ENCODE data around the gene ALOX15B.

Gene ALOX15B

DNA sequence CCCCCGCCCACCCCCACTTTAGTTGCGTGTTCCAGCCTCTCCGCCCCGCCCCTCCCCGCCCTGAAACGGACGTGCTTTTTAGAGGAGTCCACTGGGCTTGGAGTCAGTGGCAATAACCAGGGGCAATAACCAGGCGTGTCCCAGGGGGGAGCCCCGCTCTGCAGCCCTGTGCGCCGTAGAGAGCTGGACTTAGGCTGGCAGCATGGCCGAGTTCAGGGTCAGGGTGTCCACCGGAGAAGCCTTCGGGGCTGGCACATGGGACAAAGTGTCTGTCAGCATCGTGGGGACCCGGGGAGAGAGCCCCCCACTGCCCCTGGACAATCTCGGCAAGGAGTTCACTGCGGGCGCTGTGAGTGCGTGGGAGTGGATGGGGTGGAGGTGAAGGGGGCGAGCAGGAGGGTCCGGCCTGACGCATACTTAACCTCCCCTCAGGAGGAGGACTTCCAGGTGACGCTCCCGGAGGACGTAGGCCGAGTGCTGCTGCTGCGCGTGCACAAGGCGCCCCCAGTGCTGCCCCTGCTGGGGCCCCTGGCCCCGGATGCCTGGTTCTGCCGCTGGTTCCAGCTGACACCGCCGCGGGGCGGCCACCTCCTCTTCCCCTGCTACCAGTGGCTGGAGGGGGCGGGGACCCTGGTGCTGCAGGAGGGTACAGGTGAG, at the start of gene ALOX15B:
TSS of gene ALOX15B (plus strand) at position 106 of the 657 bp plus-strand sequence. CDS start at position 203, 97 bp downstream.
- Histone ChIP-seq H3K9me2 (replicated peaks; ENCODE audit: insufficient read depth, low read length) (no peaks in the 10 kb centered on the region), H3K36me3 (ENCODE audit: low read length) (no peaks in the 10 kb centered on the region), H3K9me3 (ENCODE audit: insufficient read depth, low read length) (no peaks in the 10 kb centered on the region), H3K4me3 (ENCODE audit: insufficient read depth, low read length, poor library complexity, severe bottlenecking) (no peak within 1 kb of the TSS), H3K27ac (ENCODE audit: low read depth, low read length) (no peak within 1 kb of the TSS), H3K79me2 (ENCODE audit: insufficient read depth, low read length) (no peaks in the 10 kb centered on the region), H3K27me3 (ENCODE audit: low read length) (no peaks in the 10 kb centered on the region), H2AFZ (ENCODE audit: low read depth, low read length, severe bottlenecking) (no peak within 1 kb of the TSS), H3F3A (ENCODE audit: insufficient read depth) (no peaks in the 10 kb centered on the region), H3K9ac (ENCODE audit: low read length) (no peak within 1 kb of the TSS), H3K4me2 (ENCODE audit: low read depth, low read length, poor library complexity, severe bottlenecking) (no peak within 1 kb of the TSS), H4K20me1 (ENCODE audit: low read depth, low read length) (no peaks in the 10 kb centered on the region)
- TF ChIP-seq CTCF (IDR thresholded peaks at IDR 0.05; ENCODE audit: insufficient read depth, low read length, poor library complexity, severe bottlenecking) (no peak), EZH2phosphoT487 (conservative IDR thresholded peaks at IDR 0.05; ENCODE audit: low read length) (no peak)

GRCh38 chr17:7989781-7990655, 48.8 kb upstream of the ALOX15B start:
- peak overlapping the region; percentile 45 for H3K4me3 ChIP-seq (ENCODE audit: insufficient read depth, low read length, poor library complexity, severe bottlenecking)
- no peak for TF ChIP-seq EZH2phosphoT487 (conservative IDR thresholded peaks at IDR 0.05; ENCODE audit: low read length)
- peak; percentile 93 for TF ChIP-seq CTCF (IDR thresholded peaks at IDR 0.05; ENCODE audit: insufficient read depth, low read length, poor library complexity, severe bottlenecking)
- no peaks in the 10 kb centered on the region for H4K20me1 ChIP-seq (ENCODE audit: low read depth, low read length)
- H3K9me3 ChIP-seq (ENCODE audit: insufficient read depth, low read length) = no peaks in the 10 kb centered on the region
- H3K4me2 ChIP-seq (ENCODE audit: low read depth, low read length, poor library complexity, severe bottlenecking) = peak overlapping the region; percentile 56
- H3K27me3 ChIP-seq (ENCODE audit: low read length) = no peaks in the 10 kb centered on the region
- no peaks in the 10 kb centered on the region for H3K79me2 ChIP-seq (ENCODE audit: insufficient read depth, low read length)
- H2AFZ ChIP-seq (ENCODE audit: low read depth, low read length, severe bottlenecking) = peak overlapping the region; percentile 74
- H3K9ac ChIP-seq (ENCODE audit: low read length) = peak overlapping the region; percentile 56
- no peaks in the 10 kb centered on the region for H3K9me2 ChIP-seq (replicated peaks; ENCODE audit: insufficient read depth, low read length)
- H3K36me3 ChIP-seq (ENCODE audit: low read length) = no peaks in the 10 kb centered on the region
- H3K27ac ChIP-seq (ENCODE audit: low read depth, low read length) = peak overlapping the region; percentile 48
- peaks cover 15% of the 10 kb centered on the region for H3F3A ChIP-seq (ENCODE audit: insufficient read depth)

DNA sequence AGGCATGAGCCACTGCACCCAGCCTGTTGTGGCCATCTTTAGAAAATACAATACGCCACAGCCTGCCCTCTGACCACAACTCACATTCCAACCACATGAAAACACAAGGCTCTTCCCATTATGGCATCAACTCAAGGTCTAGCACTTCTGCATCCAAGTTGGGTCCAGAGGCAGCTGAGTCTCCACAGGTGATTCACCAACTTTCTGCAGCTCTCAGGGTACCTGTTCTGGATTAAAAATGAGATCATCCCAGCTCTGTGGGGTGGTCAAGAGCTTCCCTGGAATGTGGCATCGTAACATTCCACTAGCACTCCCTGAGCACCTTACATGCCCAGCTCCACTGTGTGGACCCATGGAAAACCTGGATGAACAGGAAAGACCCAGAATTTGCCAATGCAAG, 46.3 kb upstream of the ALOX15B start:
- Histone ChIP-seq H3K27me3 (ENCODE audit: low read length) (no peaks in the 10 kb centered on the region), H4K20me1 (ENCODE audit: low read depth, low read length) (no peaks in the 10 kb centered on the region), H3K79me2 (ENCODE audit: insufficient read depth, low read length) (no peaks in the 10 kb centered on the region), H3F3A (ENCODE audit: insufficient read depth) (peaks cover 15% of the 10 kb centered on the region), H2AFZ (ENCODE audit: low read depth, low read length, severe bottlenecking) (no peak overlapping the region), H3K36me3 (ENCODE audit: low read length) (no peaks in the 10 kb centered on the region), H3K9me2 (replicated peaks; ENCODE audit: insufficient read depth, low read length) (no peaks in the 10 kb centered on the region), H3K4me3 (ENCODE audit: insufficient read depth, low read length, poor library complexity, severe bottlenecking) (no peak overlapping the region), H3K9me3 (ENCODE audit: insufficient read depth, low read length) (no peaks in the 10 kb centered on the region), H3K27ac (ENCODE audit: low read depth, low read length) (no peak overlapping the region), H3K4me2 (ENCODE audit: low read depth, low read length, poor library complexity, severe bottlenecking) (no peak overlapping the region), H3K9ac (ENCODE audit: low read length) (no peak overlapping the region)
- TF ChIP-seq CTCF (IDR thresholded peaks at IDR 0.05; ENCODE audit: insufficient read depth, low read length, poor library complexity, severe bottlenecking) (no peak), EZH2phosphoT487 (conservative IDR thresholded peaks at IDR 0.05; ENCODE audit: low read length) (no peak)
